ENCODE results near the gene ASPSCR1. TPM values are rescaled to one million over a fixed set of nuclear protein-coding genes. Genes with fewer than 3 reads are reported as not detected.

Gene ASPSCR1
- total RNA-seq, 1 experiment from 2014 or later: 54.9 TPM

GRCh38 chr17:81983639-81984373, 6.4 kb downstream of the ASPSCR1 start:
- DNase-seq: no peak
- Histone ChIP-seq H3K4me3 (no peak overlapping the region), H3K9me3 (ENCODE audit: insufficient read depth, low read depth) (no peaks in the 10 kb centered on the region), H3K27ac (no peak overlapping the region), H4K20me1 (ENCODE audit: insufficient read depth) (0 out of 2 replicates have a peak, but pooled peaks cover 5% of the 10 kb centered on the region), H3K4me1 (replicated peaks; ENCODE audit: insufficient read depth) (peaks cover 33% of the 10 kb centered on the region), H3K4me2 (no peak overlapping the region), H3K36me3 (ENCODE audit: low read depth) (no peaks in the 10 kb centered on the region), H3F3A (ENCODE audit: insufficient read depth, low read depth) (peaks cover 28% of the 10 kb centered on the region), H2AFZ (no peak overlapping the region), H3K9me2 (ENCODE audit: insufficient read depth) (no peaks in the 10 kb centered on the region), H3K79me2 (ENCODE audit: low read depth) (no peaks in the 10 kb centered on the region), H3K27me3 (ENCODE audit: insufficient read depth, low read depth) (no peaks in the 10 kb centered on the region)
- ChIA-PET CTCF (interaction anchor here (0.6 kb wide), 1 partner anchor 120 kb away, joined by 4 read pairs; no protein-coding TSS in a partner anchor), POLR2A (ENCODE audit: unreplicated experiment) (no interaction called here)
- intact Hi-C loops (cut with micrococcal nuclease; ENCODE audit: unreplicated experiment): no loop called here
- BruUV-seq (replicated peaks): no TSS peak
- TF ChIP-seq, protein P1, sequence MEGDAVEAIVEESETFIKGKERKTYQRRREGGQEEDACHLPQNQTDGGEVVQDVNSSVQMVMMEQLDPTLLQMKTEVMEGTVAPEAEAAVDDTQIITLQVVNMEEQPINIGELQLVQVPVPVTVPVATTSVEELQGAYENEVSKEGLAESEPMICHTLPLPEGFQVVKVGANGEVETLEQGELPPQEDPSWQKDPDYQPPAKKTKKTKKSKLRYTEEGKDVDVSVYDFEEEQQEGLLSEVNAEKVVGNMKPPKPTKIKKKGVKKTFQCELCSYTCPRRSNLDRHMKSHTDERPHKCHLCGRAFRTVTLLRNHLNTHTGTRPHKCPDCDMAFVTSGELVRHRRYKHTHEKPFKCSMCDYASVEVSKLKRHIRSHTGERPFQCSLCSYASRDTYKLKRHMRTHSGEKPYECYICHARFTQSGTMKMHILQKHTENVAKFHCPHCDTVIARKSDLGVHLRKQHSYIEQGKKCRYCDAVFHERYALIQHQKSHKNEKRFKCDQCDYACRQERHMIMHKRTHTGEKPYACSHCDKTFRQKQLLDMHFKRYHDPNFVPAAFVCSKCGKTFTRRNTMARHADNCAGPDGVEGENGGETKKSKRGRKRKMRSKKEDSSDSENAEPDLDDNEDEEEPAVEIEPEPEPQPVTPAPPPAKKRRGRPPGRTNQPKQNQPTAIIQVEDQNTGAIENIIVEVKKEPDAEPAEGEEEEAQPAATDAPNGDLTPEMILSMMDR (conservative IDR thresholded peaks at IDR 0.05): no peak
- TF ChIP-seq EZH2 (IDR thresholded peaks at IDR 0.05; ENCODE audit: low read depth): no peak

- Histone ChIP-seq H3K4me2 (no peak overlapping the region), H3K27me3 (ENCODE audit: insufficient read depth, low read depth) (no peaks in the 10 kb centered on the region), H3K4me1 (replicated peaks; ENCODE audit: insufficient read depth) (peaks cover 29% of the 10 kb centered on the region), H3K36me3 (ENCODE audit: low read depth) (no peaks in the 10 kb centered on the region), H3K4me3 (no peak overlapping the region), H3K27ac (no peak overlapping the region), H3K9me2 (ENCODE audit: insufficient read depth) (no peaks in the 10 kb centered on the region), H2AFZ (no peak overlapping the region), H3K79me2 (ENCODE audit: low read depth) (no peaks in the 10 kb centered on the region), H3K9me3 (ENCODE audit: insufficient read depth, low read depth) (no peaks in the 10 kb centered on the region), H4K20me1 (ENCODE audit: insufficient read depth) (0 out of 2 replicates have a peak, but pooled peaks cover 5% of the 10 kb centered on the region), H3F3A (ENCODE audit: insufficient read depth, low read depth) (peaks cover 22% of the 10 kb centered on the region)
- DNase-seq: no peak
- BruUV-seq (replicated peaks): no TSS peak
- intact Hi-C loops (cut with micrococcal nuclease; ENCODE audit: unreplicated experiment): no loop called here
- CTCF ChIA-PET: no interaction called here
- POLR2A ChIA-PET (ENCODE audit: unreplicated experiment): no interaction called here
- TF ChIP-seq, protein P1 (conservative IDR thresholded peaks at IDR 0.05): no peak
- no peak for TF ChIP-seq EZH2 (IDR thresholded peaks at IDR 0.05; ENCODE audit: low read depth)
Measured at GRCh38 chr17:81984773-81985410, 7.5 kb downstream of the ASPSCR1 start.

DNA sequence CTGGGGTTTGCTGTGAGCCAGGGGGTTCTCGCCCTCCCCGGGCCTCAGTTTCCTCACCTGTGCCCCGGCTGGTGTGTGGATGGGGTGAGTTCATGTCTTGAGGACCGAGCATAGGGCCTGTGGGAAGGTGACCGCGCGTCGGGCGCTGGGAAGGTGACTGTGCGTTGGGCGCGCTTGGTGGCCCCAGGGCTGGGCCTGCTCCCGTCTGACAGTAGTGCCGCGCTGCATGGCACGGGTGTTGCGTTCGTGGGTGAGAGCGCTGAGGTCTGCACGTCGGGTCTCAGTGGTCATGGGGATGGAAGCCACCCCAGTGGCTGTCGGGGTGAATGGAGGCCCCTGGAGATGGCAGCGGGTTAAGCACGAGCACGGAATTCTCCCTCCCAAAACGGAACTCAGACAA, 9.2 kb downstream of the ASPSCR1 start:
- Histone ChIP-seq H3K4me3 (no peak overlapping the region), H4K20me1 (ENCODE audit: insufficient read depth) (no peaks in the 10 kb centered on the region), H2AFZ (no peak overlapping the region), H3K36me3 (ENCODE audit: low read depth) (no peaks in the 10 kb centered on the region), H3K9me3 (ENCODE audit: insufficient read depth, low read depth) (no peaks in the 10 kb centered on the region), H3K27me3 (ENCODE audit: insufficient read depth, low read depth) (no peaks in the 10 kb centered on the region), H3F3A (ENCODE audit: insufficient read depth, low read depth) (peaks cover 5% of the 10 kb centered on the region; the same call in 1 of the 2 replicates), H3K4me1 (replicated peaks; ENCODE audit: insufficient read depth) (peaks cover 12% of the 10 kb centered on the region), H3K27ac (no peak overlapping the region), H3K4me2 (no peak overlapping the region), H3K79me2 (ENCODE audit: low read depth) (no peaks in the 10 kb centered on the region), H3K9me2 (ENCODE audit: insufficient read depth) (no peaks in the 10 kb centered on the region)
- no TSS peak for BruUV-seq (replicated peaks)
- intact Hi-C loops (cut with micrococcal nuclease; ENCODE audit: unreplicated experiment): no loop called here
- CTCF ChIA-PET: no interaction called here
- TF ChIP-seq, protein P1 (conservative IDR thresholded peaks at IDR 0.05): no peak
- no peak for TF ChIP-seq EZH2 (IDR thresholded peaks at IDR 0.05; ENCODE audit: low read depth)
- POLR2A ChIA-PET (ENCODE audit: unreplicated experiment): no interaction called here
- no peak for DNase-seq
